A549 (cell line): Measurements from ENCODE around the gene LNPEP. TPM values are rescaled to one million over a fixed set of nuclear protein-coding genes. Genes with fewer than 3 reads are reported as not detected.

ENCODE experiments used
- ATAC-seq, 2 experiments: fragments of 200-7000 bp in 1 of 2; fragments of >200 bp in 1 of 2; cut with Nextera tagmentation in 1 of 2; cut with Tn5 transposase in 1 of 2; 3 replicates each; pipeline versions ENCODE4 v1.8.0 to v1.9.1; 2018 to 2020; ENCODE audit warnings: mild to moderate bottlenecking in 1 of 2, moderate library complexity in 1 of 2
- CTCF ChIA-PET: fragments of 300-600 bp; sonication (Branson Sonifier 250); formaldehyde crosslinking; extraction: SDS; loops from one replicate; lab custom pipeline; 2021; ENCODE audit warnings: antibody characterized with exemption, inconsistent platforms; lab: Yijun Ruan, JAX
- POLR2A ChIA-PET: fragments of 350-600 bp; formaldehyde crosslinking; extraction: SDS; loops from one replicate; lab custom pipeline; 2021; ENCODE audit warnings: antibody characterized with exemption, inconsistent platforms; lab: Yijun Ruan, JAX
- DNase-seq, 2 experiments: peaks; one replicate each; pipeline versions ENCODE4 v3.0.0 to v3.0.0-alpha.2; 2011 to 2016; ENCODE audit warnings: low read depth in 1 of 2, low spot score in 1 of 2
- FAIRE-seq: peaks from 2 replicates; lab custom pipeline; 2011; peaks lifted over from hg19 to GRCh38; lab: Jason Lieb, UNC
- H3K27ac ChIP-seq, 2 experiments: fragments of >200 bp; sonication (Bioruptor Twin); formaldehyde crosslinking; 3 replicates each; pipeline ENCODE4 v1.5.1; 2016 to 2017
- H3K4me1 ChIP-seq: fragments of >200 bp; sonication (Bioruptor Twin); formaldehyde crosslinking; 3 replicates; pipeline ENCODE4 v1.6.1; 2016
- H3K4me2 ChIP-seq: fragments of >200 bp; sonication (Bioruptor Twin); formaldehyde crosslinking; 3 replicates; pipeline ENCODE4 v1.6.1; 2016
- H3K4me3 ChIP-seq: fragments of >200 bp; sonication (Bioruptor Twin); formaldehyde crosslinking; 3 replicates; pipeline ENCODE4 v1.5.1; 2016
- H3K9me3 ChIP-seq: fragments of >200 bp; sonication (Bioruptor Twin); formaldehyde crosslinking; 3 replicates; pipeline ENCODE4 v1.6.1; 2016
- CEBPB ChIP-seq, 2 experiments: fragments of >200 bp in 1 of 2; sonication (Bioruptor Twin) in 1 of 2; formaldehyde crosslinking in 1 of 2; IDR thresholded peaks; 2 replicates each; pipeline ENCODE4 v1.6.1; 2012 to 2016
- CHD4 ChIP-seq: fragments of 200-600 bp; sonication (generic); IDR thresholded peaks from 2 replicates; pipeline ENCODE4 v1.6.1; 2016; ENCODE audit warnings: antibody characterized with exemption, mild to moderate bottlenecking, borderline replicate concordance
- CTCF ChIP-seq: fragments of >200 bp; sonication (Bioruptor Twin); formaldehyde crosslinking; IDR thresholded peaks from 3 replicates; pipeline ENCODE4 v1.5.1; 2016
- EP300 ChIP-seq, 2 experiments: fragments of >200 bp; sonication (Bioruptor Twin); formaldehyde crosslinking; IDR thresholded peaks; 2 replicates in 1 of 2; 3 replicates in 1 of 2; pipeline ENCODE4 v1.6.1; 2016 to 2017
- GATA3 ChIP-seq: IDR thresholded peaks from 2 replicates; pipeline ENCODE4 v1.6.1; 2012; ENCODE audit warnings: borderline replicate concordance
- HDAC2 ChIP-seq: fragments of 200-600 bp; sonication (generic); IDR thresholded peaks from 2 replicates; pipeline ENCODE4 v1.6.1; 2016
- HES2 ChIP-seq: fragments of >200 bp; sonication (Bioruptor Twin); formaldehyde crosslinking; IDR thresholded peaks from 2 replicates; pipeline ENCODE4 v1.6.1; 2016
- HEYL ChIP-seq: fragments of 250-450 bp; sonication (Bioruptor Pico); IDR thresholded peaks from 2 replicates; pipeline ENCODE4 v1.8.0; 2021; ENCODE audit warnings: mild to moderate bottlenecking, moderate library complexity
- HMGXB4 ChIP-seq: fragments of 250-450 bp; sonication (Bioruptor Pico); IDR thresholded peaks from 2 replicates; pipeline ENCODE4 v1.5.0; 2021; ENCODE audit warnings: mild to moderate bottlenecking, moderate library complexity, borderline replicate concordance
- HOXA7 ChIP-seq: fragments of 250-450 bp; sonication (Bioruptor Pico); IDR thresholded peaks from 2 replicates; pipeline ENCODE4 v1.5.0; 2020; ENCODE audit warnings: mild to moderate bottlenecking, moderate library complexity
- JUN ChIP-seq, 2 experiments: fragments of >200 bp; sonication (Bioruptor Twin); formaldehyde crosslinking; IDR thresholded peaks; 2 replicates in 1 of 2; 3 replicates in 1 of 2; pipeline ENCODE4 v1.6.1; 2016 to 2017
- KDM1A ChIP-seq: fragments of 200-600 bp; sonication (generic); IDR thresholded peaks from 2 replicates; pipeline ENCODE4 v1.6.1; 2016; ENCODE audit warnings: low read depth, mild to moderate bottlenecking
- KDM5A ChIP-seq: fragments of 200-600 bp; sonication (generic); IDR thresholded peaks from 2 replicates; pipeline ENCODE4 v1.6.1; 2016; ENCODE audit warnings: antibody characterized with exemption, mild to moderate bottlenecking
- MAFK ChIP-seq: fragments of 450-650 bp; IDR thresholded peaks from 2 replicates; pipeline ENCODE4 v1.6.1; 2014; ENCODE audit not compliant: partially characterized antibody
- NPAS2 ChIP-seq: fragments of 250-450 bp; sonication (Bioruptor Pico); IDR thresholded peaks from 2 replicates; pipeline ENCODE4 v1.8.0; 2022; ENCODE audit warnings: mild to moderate bottlenecking, moderate library complexity, borderline replicate concordance
- RAD21 ChIP-seq, 2 experiments: fragments of >200 bp in 1 of 2; sonication (Bioruptor Twin) in 1 of 2; formaldehyde crosslinking in 1 of 2; IDR thresholded peaks in 1 of 2; conservative IDR thresholded peaks in 1 of 2; 2 replicates in 1 of 2; 3 replicates in 1 of 2; pipeline ENCODE4 v1.6.1; 2012 to 2018; ENCODE audit warnings: inconsistent platforms in 1 of 2
- RCOR1 ChIP-seq: fragments of 150-350 bp; IDR thresholded peaks from 2 replicates; pipeline ENCODE4 v1.6.1; 2014; ENCODE audit warnings: antibody characterized with exemption, low read length, low read depth
- REST ChIP-seq: fragments of 200-600 bp; sonication (generic); IDR thresholded peaks from 2 replicates; pipeline ENCODE4 v1.6.1; 2016; ENCODE audit warnings: antibody characterized with exemption, mild to moderate bottlenecking, moderate library complexity
- SMC3 ChIP-seq: fragments of >200 bp; sonication (Bioruptor Twin); formaldehyde crosslinking; IDR thresholded peaks from 3 replicates; pipeline ENCODE4 v1.6.1; 2018; ENCODE audit warnings: inconsistent platforms
- TP53 ChIP-seq: fragments of 250-450 bp; sonication (Bioruptor Pico); IDR thresholded peaks from 2 replicates; pipeline ENCODE4 v1.5.0; 2021; ENCODE audit warnings: mild to moderate bottlenecking, moderate library complexity
- ZC3H11A ChIP-seq: fragments of 450-650 bp; IDR thresholded peaks from 2 replicates; pipeline ENCODE4 v1.6.1; 2014; ENCODE audit warnings: antibody characterized with exemption, mild to moderate bottlenecking
- ZFP36 ChIP-seq: fragments of 450-650 bp; IDR thresholded peaks from 2 replicates; pipeline ENCODE4 v1.6.1; 2014; ENCODE audit warnings: borderline replicate concordance; ENCODE audit not compliant: partially characterized antibody
- ZNF302 ChIP-seq: fragments of 250-450 bp; sonication (Bioruptor Pico); IDR thresholded peaks from 2 replicates; pipeline ENCODE4 v1.9.0; 2021; ENCODE audit warnings: inconsistent platforms, mild to moderate bottlenecking, moderate library complexity
- whole genome bisulfite sequencing: methylation state at CpG from one replicate; pipeline ENCODE4 v1.1.6; 2017; ENCODE audit errors: missing lambda C conversion rate; 5-methylcytosine and 5-hydroxymethylcytosine counted together
- polyA plus RNA-seq, 4 experiments: library from polyadenylated mRNA; depleted of rRNA in 3 of 4; stranded (reverse); fragments of >200 nt; fragmentation: RNase III in 1 of 4; extraction: RNeasy Plus Mini Kit Qiagen cat#74134 plus additional on column Dnase treatment in 1 of 4; gene quantifications; 2 replicates in 3 of 4; 3 replicates in 1 of 4; pipeline ENCODE4 v1.2.3, GENCODE V29; 2011 to 2017
- TF ChIP-seq, protein P1 (sequence below): fragments of 450-650 bp; IDR thresholded peaks from 2 replicates; pipeline ENCODE4 v1.6.1; 2014; ENCODE audit warnings: antibody characterized with exemption

The LNPEP gene
- polyA plus RNA-seq, 2 of the 4 experiments (the other 2 are of a cell fraction): 5.9 to 19.7 TPM

DNA sequence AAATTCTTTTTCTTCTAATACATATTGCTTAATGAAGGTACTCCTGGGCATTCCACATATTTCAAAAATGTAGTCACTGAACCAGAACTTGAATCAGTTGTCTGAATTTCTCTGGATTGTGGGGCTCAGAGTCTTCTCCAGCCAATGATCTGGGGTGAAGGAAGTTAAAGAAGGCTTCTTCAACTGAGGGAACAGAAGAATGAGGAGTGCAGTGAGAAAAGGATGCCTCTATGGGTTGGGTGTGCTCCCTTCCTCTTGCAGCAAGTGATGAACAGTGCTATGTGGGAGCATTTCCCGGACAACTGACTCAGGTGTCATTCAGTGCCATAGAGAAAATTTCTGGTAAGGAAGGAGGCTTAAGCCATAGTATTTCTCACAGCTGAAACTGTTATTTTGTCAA lies 7.9 kb downstream of the LNPEP start:
- no peak for FAIRE-seq
- H3K27ac ChIP-seq: no peak overlapping the region
- no peak for TF ChIP-seq MAFK
- no peak for TF ChIP-seq HES2
- TF ChIP-seq, protein P1, sequence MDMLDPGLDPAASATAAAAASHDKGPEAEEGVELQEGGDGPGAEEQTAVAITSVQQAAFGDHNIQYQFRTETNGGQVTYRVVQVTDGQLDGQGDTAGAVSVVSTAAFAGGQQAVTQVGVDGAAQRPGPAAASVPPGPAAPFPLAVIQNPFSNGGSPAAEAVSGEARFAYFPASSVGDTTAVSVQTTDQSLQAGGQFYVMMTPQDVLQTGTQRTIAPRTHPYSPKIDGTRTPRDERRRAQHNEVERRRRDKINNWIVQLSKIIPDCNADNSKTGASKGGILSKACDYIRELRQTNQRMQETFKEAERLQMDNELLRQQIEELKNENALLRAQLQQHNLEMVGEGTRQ: no peak
- TF ChIP-seq HOXA7 (CRISPR knock-in tag): no peak
- TF ChIP-seq TP53: no peak
- no peak for TF ChIP-seq KDM1A
- TF ChIP-seq REST: no peak
- no peak for TF ChIP-seq HMGXB4
- no peak for TF ChIP-seq CEBPB (IDR thresholded peaks at IDR 0.05)
- no peak for TF ChIP-seq NPAS2 (CRISPR knock-in tag)
- TF ChIP-seq EP300 (IDR thresholded peaks at IDR 0.05): no peak
- TF ChIP-seq HEYL (CRISPR knock-in tag): no peak
- no peak for TF ChIP-seq HDAC2
- TF ChIP-seq KDM5A: no peak
- no peak for DNase-seq
- H3K4me1 ChIP-seq: peaks cover 10% of the 10 kb centered on the region; the same call in 2 of the 3 replicates
- 80% methylated on average over 1 of the region's 1 CpG for WGBS
- POLR2A ChIA-PET: no interaction called here
- H3K4me3 ChIP-seq: no peak overlapping the region
- H3K9me3 ChIP-seq: no peaks in the 10 kb centered on the region
- no peak overlapping the region for H3K4me2 ChIP-seq
- CTCF ChIA-PET: no interaction called here
- ATAC-seq: no peak; a peak in 1 of 6 replicates

- FAIRE-seq (no peak), ATAC-seq (no peak), DNase-seq (no peak)
- H3K27ac ChIP-seq: no peak overlapping the region
- 87% methylated on average over 5 of the region's 5 CpGs for WGBS
- no peak overlapping the region for H3K4me3 ChIP-seq
- no peak overlapping the region for H3K4me2 ChIP-seq
- H3K9me3 ChIP-seq: no peaks in the 10 kb centered on the region
- ChIA-PET CTCF (interaction anchor here (1.3 kb wide), 1 partner anchor 217 kb away, joined by 5 read pairs; no protein-coding TSS in a partner anchor), POLR2A (no interaction called here)
- peaks cover 9% of the 10 kb centered on the region; the same call in 2 of the 3 replicates for H3K4me1 ChIP-seq
- TF ChIP-seq ZC3H11A (no peak), RAD21 (conservative IDR thresholded peaks at IDR 0.05 in 1 of 2, IDR thresholded peaks at IDR 0.05 in 1 of 2) (no peak), ZFP36 (no peak), HDAC2 (no peak), JUN (IDR thresholded peaks at IDR 0.05) (no peak), GATA3 (no peak), CHD4 (no peak), CTCF (no peak), ZNF302 (no peak), RCOR1 (no peak), HEYL (CRISPR knock-in tag) (no peak), HMGXB4 (no peak), SMC3 (no peak), EP300 (IDR thresholded peaks at IDR 0.05) (no peak)
- TF ChIP-seq, protein P1: no peak
Measured at GRCh38 chr5:96945144-96945897, 9.4 kb downstream of the LNPEP start.
